A549 (cell line): ENCODE data around the gene IGSF3.

Experiments used
- CEBPB ChIP-seq, 2 experiments: fragments of >200 bp in 1 of 2; sonication (Bioruptor Twin) in 1 of 2; formaldehyde crosslinking in 1 of 2; IDR thresholded peaks; 2 replicates each; pipeline ENCODE4 v1.6.1; 2012 to 2016
- ESRRA ChIP-seq: fragments of 150-350 bp; IDR thresholded peaks from 2 replicates; pipeline ENCODE4 v1.6.1; 2014; ENCODE audit warnings: mild to moderate bottlenecking, low read length, borderline replicate concordance
- KDM1A ChIP-seq: fragments of 200-600 bp; sonication (generic); IDR thresholded peaks from 2 replicates; pipeline ENCODE4 v1.6.1; 2016; ENCODE audit warnings: low read depth, mild to moderate bottlenecking
- POLR2A ChIP-seq: IDR thresholded peaks from 2 replicates; pipeline ENCODE4 v1.6.1; 2012; ENCODE audit warnings: mild to moderate bottlenecking, low read length
- RCOR1 ChIP-seq: fragments of 150-350 bp; IDR thresholded peaks from 2 replicates; pipeline ENCODE4 v1.6.1; 2014; ENCODE audit warnings: antibody characterized with exemption, low read length, low read depth
- TF ChIP-seq, protein P1 (sequence below): fragments of >200 bp; sonication (Bioruptor Twin); formaldehyde crosslinking; IDR thresholded peaks from 3 replicates; pipeline ENCODE4 v1.5.1; 2016
- TF ChIP-seq, protein P2 (sequence below): fragments of 450-650 bp; IDR thresholded peaks from 2 replicates; pipeline ENCODE4 v1.6.1; 2014; ENCODE audit warnings: antibody characterized with exemption

DNA sequence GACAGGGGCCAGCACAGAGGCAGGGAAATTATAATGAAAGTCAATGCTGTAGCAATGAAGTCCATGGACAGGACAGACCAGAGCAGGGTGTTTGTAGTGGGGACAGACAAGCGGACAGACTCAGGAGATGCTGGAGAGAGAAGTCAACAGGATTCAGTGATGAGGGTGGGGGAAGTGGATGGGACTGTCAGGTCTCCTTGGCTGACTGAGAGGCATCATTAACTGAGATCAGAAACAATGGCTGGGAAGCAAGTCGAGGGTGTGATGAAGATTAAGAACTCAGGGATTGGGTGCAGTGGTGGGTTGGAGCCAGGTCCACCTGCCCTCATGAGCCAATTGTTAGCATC is 122.2 kb downstream of the IGSF3 start:
- TF ChIP-seq, protein P1, sequence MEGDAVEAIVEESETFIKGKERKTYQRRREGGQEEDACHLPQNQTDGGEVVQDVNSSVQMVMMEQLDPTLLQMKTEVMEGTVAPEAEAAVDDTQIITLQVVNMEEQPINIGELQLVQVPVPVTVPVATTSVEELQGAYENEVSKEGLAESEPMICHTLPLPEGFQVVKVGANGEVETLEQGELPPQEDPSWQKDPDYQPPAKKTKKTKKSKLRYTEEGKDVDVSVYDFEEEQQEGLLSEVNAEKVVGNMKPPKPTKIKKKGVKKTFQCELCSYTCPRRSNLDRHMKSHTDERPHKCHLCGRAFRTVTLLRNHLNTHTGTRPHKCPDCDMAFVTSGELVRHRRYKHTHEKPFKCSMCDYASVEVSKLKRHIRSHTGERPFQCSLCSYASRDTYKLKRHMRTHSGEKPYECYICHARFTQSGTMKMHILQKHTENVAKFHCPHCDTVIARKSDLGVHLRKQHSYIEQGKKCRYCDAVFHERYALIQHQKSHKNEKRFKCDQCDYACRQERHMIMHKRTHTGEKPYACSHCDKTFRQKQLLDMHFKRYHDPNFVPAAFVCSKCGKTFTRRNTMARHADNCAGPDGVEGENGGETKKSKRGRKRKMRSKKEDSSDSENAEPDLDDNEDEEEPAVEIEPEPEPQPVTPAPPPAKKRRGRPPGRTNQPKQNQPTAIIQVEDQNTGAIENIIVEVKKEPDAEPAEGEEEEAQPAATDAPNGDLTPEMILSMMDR: no peak
- TF ChIP-seq ESRRA (no peak), KDM1A (no peak), RCOR1 (no peak), CEBPB (IDR thresholded peaks at IDR 0.05) (no peak), POLR2A (no peak)
- TF ChIP-seq, protein P2, sequence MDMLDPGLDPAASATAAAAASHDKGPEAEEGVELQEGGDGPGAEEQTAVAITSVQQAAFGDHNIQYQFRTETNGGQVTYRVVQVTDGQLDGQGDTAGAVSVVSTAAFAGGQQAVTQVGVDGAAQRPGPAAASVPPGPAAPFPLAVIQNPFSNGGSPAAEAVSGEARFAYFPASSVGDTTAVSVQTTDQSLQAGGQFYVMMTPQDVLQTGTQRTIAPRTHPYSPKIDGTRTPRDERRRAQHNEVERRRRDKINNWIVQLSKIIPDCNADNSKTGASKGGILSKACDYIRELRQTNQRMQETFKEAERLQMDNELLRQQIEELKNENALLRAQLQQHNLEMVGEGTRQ: no peak
